ENCODE measurements around the gene SLC10A1. TPM values are rescaled to one million over a fixed set of nuclear protein-coding genes. Genes with fewer than 3 reads are reported as not detected.

The SLC10A1 gene
- total RNA-seq, 1 donor from 2014 or later, result not detected

DNA sequence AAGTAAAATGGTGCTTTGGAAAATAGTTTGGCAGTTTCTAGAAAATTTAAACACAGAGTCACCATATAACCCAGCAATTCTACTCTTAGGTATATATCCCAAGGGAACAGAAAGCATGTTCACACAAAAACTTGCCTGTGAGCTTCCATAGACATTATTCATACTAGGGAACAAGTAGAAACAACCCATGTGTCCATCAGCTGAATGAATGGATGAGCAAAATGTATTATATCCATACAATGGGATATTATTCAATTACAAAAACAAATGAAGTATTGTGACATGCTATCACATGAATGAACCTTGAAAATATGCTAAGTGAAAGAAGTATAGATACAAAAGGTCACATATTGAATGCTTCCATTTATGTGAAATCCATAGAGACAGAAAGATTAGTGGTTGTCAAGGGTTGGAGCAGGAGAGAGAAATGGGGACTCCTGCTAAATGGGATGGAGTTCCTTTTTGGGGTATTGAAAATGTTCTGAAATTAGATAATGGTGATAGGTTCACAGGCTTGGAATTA, 7.9 kb downstream of the SLC10A1 start:
- Mint-ChIP-seq H3K36me3 (ENCODE audit: insufficient read depth) (peaks cover 1% of the 10 kb centered on the region), H3K27me3 (no peaks in the 10 kb centered on the region), H3K27ac (no peak overlapping the region), H3K4me1 (ENCODE audit: low read depth) (no peaks in the 10 kb centered on the region), H3K4me3 (ENCODE audit: low read depth) (no peak overlapping the region), H3K9me3 (ENCODE audit: low read depth) (no peaks in the 10 kb centered on the region)
- no peak for DNase-seq (ENCODE audit: low spot score, unreplicated experiment)
- TF ChIP-seq, protein P1, sequence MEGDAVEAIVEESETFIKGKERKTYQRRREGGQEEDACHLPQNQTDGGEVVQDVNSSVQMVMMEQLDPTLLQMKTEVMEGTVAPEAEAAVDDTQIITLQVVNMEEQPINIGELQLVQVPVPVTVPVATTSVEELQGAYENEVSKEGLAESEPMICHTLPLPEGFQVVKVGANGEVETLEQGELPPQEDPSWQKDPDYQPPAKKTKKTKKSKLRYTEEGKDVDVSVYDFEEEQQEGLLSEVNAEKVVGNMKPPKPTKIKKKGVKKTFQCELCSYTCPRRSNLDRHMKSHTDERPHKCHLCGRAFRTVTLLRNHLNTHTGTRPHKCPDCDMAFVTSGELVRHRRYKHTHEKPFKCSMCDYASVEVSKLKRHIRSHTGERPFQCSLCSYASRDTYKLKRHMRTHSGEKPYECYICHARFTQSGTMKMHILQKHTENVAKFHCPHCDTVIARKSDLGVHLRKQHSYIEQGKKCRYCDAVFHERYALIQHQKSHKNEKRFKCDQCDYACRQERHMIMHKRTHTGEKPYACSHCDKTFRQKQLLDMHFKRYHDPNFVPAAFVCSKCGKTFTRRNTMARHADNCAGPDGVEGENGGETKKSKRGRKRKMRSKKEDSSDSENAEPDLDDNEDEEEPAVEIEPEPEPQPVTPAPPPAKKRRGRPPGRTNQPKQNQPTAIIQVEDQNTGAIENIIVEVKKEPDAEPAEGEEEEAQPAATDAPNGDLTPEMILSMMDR (IDR thresholded peaks at IDR 0.05; ENCODE audit: unreplicated experiment), result no peak

- no peak for DNase-seq (ENCODE audit: low spot score, unreplicated experiment)
- no peaks in the 10 kb centered on the region for H3K4me1 Mint-ChIP-seq (ENCODE audit: low read depth)
- H3K9me3 Mint-ChIP-seq (ENCODE audit: low read depth), result no peaks in the 10 kb centered on the region
- TF ChIP-seq, protein P1 (IDR thresholded peaks at IDR 0.05; ENCODE audit: unreplicated experiment), result no peak
- H3K27ac Mint-ChIP-seq, result no peak overlapping the region
- no peak overlapping the region for H3K4me3 Mint-ChIP-seq (ENCODE audit: low read depth)
- no peaks in the 10 kb centered on the region for H3K27me3 Mint-ChIP-seq
- H3K36me3 Mint-ChIP-seq (ENCODE audit: insufficient read depth), result peaks cover 1% of the 10 kb centered on the region
Observed at GRCh38 chr14:69786603-69787002, 10.4 kb downstream of the SLC10A1 start.

DNA sequence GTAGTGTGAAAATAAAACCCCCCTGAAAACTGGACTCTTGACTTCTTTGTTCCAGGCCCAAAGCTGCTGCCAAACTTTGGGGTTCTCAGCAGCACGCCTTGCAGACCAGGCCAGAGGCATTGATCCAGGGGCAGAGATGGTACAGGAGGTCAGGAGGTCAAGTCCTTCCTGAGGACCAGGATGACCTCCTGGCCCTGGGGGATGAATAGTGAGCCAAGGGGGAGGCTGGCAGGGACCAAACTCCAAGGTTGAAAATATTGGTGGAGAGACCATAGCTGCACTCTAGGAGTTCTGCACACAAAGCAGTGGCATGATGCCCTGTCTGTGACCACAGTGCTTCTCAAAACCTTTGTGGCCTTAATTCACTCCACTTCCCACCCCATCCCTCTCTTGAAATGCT, 12.1 kb downstream of the SLC10A1 start:
- TF ChIP-seq, protein P1 (IDR thresholded peaks at IDR 0.05; ENCODE audit: unreplicated experiment), result no peak
- Mint-ChIP-seq H3K27me3 (no peaks in the 10 kb centered on the region), H3K36me3 (ENCODE audit: insufficient read depth) (peaks cover 1% of the 10 kb centered on the region), H3K9me3 (ENCODE audit: low read depth) (no peaks in the 10 kb centered on the region), H3K27ac (no peak overlapping the region), H3K4me1 (ENCODE audit: low read depth) (no peaks in the 10 kb centered on the region), H3K4me3 (ENCODE audit: low read depth) (no peak overlapping the region)
- DNase-seq (ENCODE audit: low spot score, unreplicated experiment), result no peak

DNA sequence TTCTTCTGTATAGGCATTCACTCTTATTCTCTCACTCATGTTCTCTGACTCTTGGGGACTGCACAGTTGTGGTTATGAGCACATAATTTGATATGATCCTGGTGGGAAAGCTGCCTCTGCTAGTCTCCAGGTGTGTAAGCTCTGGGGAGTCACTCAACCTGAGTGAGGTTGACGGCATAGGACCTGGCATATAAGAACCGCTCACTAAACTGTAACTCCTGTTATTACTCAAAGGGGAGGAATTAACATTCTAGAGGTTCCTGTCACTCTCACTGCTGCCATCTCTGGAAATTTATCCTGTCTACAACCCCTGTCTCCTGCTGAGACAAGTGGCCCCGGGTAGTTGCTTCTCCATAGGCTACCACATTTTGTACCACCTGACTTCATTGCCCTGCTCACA, 16.1 kb downstream of the SLC10A1 start:
- no peaks in the 10 kb centered on the region for H3K27me3 Mint-ChIP-seq
- no peak for DNase-seq (ENCODE audit: low spot score, unreplicated experiment)
- peaks cover 4% of the 10 kb centered on the region for H3K4me1 Mint-ChIP-seq (ENCODE audit: low read depth)
- no peak overlapping the region for H3K27ac Mint-ChIP-seq
- no peaks in the 10 kb centered on the region for H3K9me3 Mint-ChIP-seq (ENCODE audit: low read depth)
- H3K36me3 Mint-ChIP-seq (ENCODE audit: insufficient read depth), result peaks cover 14% of the 10 kb centered on the region
- H3K4me3 Mint-ChIP-seq (ENCODE audit: low read depth), result no peak overlapping the region
- TF ChIP-seq, protein P1 (IDR thresholded peaks at IDR 0.05; ENCODE audit: unreplicated experiment), result no peak

GRCh38 chr14:69780092-69780491, 16.9 kb downstream of the SLC10A1 start:
- no peak overlapping the region for H3K27ac Mint-ChIP-seq
- H3K9me3 Mint-ChIP-seq (ENCODE audit: low read depth), result no peaks in the 10 kb centered on the region
- no peak overlapping the region for H3K4me3 Mint-ChIP-seq (ENCODE audit: low read depth)
- peaks cover 9% of the 10 kb centered on the region for H3K4me1 Mint-ChIP-seq (ENCODE audit: low read depth)
- H3K36me3 Mint-ChIP-seq (ENCODE audit: insufficient read depth), result peaks cover 19% of the 10 kb centered on the region
- H3K27me3 Mint-ChIP-seq, result no peaks in the 10 kb centered on the region
- TF ChIP-seq, protein P1 (IDR thresholded peaks at IDR 0.05; ENCODE audit: unreplicated experiment), result no peak
- DNase-seq (ENCODE audit: low spot score, unreplicated experiment), result no peak
